K562 (cell line): Measurements from ENCODE around the gene MPC1. TPM values are rescaled to one million over a fixed set of nuclear protein-coding genes. Genes with fewer than 3 reads are reported as not detected.

Experiments
- CCNT2 ChIP-seq: IDR thresholded peaks from 2 replicates; pipeline ENCODE4 v1.6.1; 2011; ENCODE audit warnings: borderline replicate concordance, low read depth, mild to moderate bottlenecking, moderate library complexity, mixed read lengths, low read length; ENCODE audit not compliant: insufficient read length; ENCODE audit errors: extremely low read depth
- DPF2 ChIP-seq: fragments of 450-650 bp; IDR thresholded peaks from 2 replicates; pipeline ENCODE4 v1.6.1; 2016
- FOXK2 ChIP-seq, 2 experiments: fragments of 450-650 bp; IDR thresholded peaks in 1 of 2; conservative IDR thresholded peaks in 1 of 2; 2 replicates each; pipeline ENCODE4 v1.6.1; 2016; ENCODE audit warnings: low read depth in 2 of 2, mild to moderate bottlenecking in 1 of 2
- HMG20B ChIP-seq: fragments of 250-450 bp; sonication (Bioruptor Pico); IDR thresholded peaks from 2 replicates; pipeline ENCODE4 v1.5.0; 2021; ENCODE audit warnings: mild to moderate bottlenecking
- KDM5B ChIP-seq: fragments of 200-600 bp; sonication (generic); IDR thresholded peaks from 2 replicates; pipeline ENCODE4 v1.6.1; 2012; ENCODE audit warnings: low read depth, mild to moderate bottlenecking, moderate library complexity, low read length, control low read depth, inconsistent platforms; ENCODE audit not compliant: insufficient replicate concordance
- LEF1 ChIP-seq: fragments of 450-650 bp; IDR thresholded peaks from 2 replicates; pipeline ENCODE4 v1.6.1; 2016; ENCODE audit warnings: mild to moderate bottlenecking
- MAFG ChIP-seq: fragments of 450-650 bp; conservative IDR thresholded peaks from 2 replicates; pipeline ENCODE4 v1.6.1; 2016; ENCODE audit warnings: missing genetic modification characterization, missing compliant biosample characterization
- MTA2 ChIP-seq: fragments of 450-650 bp; IDR thresholded peaks from 2 replicates; pipeline ENCODE4 v1.6.1; 2016; ENCODE audit warnings: low read depth
- NR2C2 ChIP-seq, 2 experiments: fragments of 200-800 bp in 1 of 2; sonication (Bioruptor generic) in 1 of 2; sonication (generic) in 1 of 2; formaldehyde crosslinking in 1 of 2; IDR thresholded peaks; 2 replicates each; pipeline versions ENCODE4 v1.6.1 to v1.8.0; 2016 to 2022; ENCODE audit warnings: mild to moderate bottlenecking in 1 of 2, missing compliant biosample characterization in 1 of 2, missing genetic modification characterization in 1 of 2, missing genetic modification reagents in 1 of 2
- NR4A1 ChIP-seq, 2 experiments: fragments of 250-450 bp in 1 of 2; fragments of 450-650 bp in 1 of 2; sonication (Bioruptor Pico) in 1 of 2; IDR thresholded peaks; 2 replicates each; pipeline versions ENCODE4 v1.4.0 to v1.6.1; 2016 to 2020; ENCODE audit warnings: mild to moderate bottlenecking in 2 of 2, missing compliant biosample characterization in 1 of 2, missing genetic modification characterization in 1 of 2, moderate library complexity in 1 of 2
- SETDB1 ChIP-seq: IDR thresholded peaks from one replicate; pipeline ENCODE4 v1.6.1; 2012; ENCODE audit warnings: low read length, control low read depth, inconsistent platforms
- ZNF766 ChIP-seq: fragments of 200-800 bp; sonication (Bioruptor generic); conservative IDR thresholded peaks from 2 replicates; pipeline ENCODE4 v1.6.1; 2016; ENCODE audit warnings: missing genetic modification characterization, missing compliant biosample characterization
- ZNF778 ChIP-seq: fragments of 450-650 bp; formaldehyde crosslinking; IDR thresholded peaks from 2 replicates; pipeline ENCODE4 v1.4.0; 2020; ENCODE audit warnings: mild to moderate bottlenecking, moderate library complexity
- ZSCAN32 ChIP-seq: fragments of 450-650 bp; formaldehyde crosslinking; IDR thresholded peaks from 2 replicates; pipeline ENCODE4 v1.4.0; 2020; ENCODE audit warnings: mild to moderate bottlenecking, moderate library complexity
- polyA plus RNA-seq, 8 experiments: library from polyadenylated mRNA; depleted of rRNA in 4 of 8; stranded (reverse) in 5 of 8; unstranded in 3 of 8; fragments of >200 nt; fragmentation: Nextera tagmentation in 2 of 8; fragmentation: Illumina TruSeq in 1 of 8; extraction: Ambion mirVana in 2 of 8; extraction: Trizol in 1 of 8; gene quantifications; 2 replicates each; pipeline versions ENCODE4 v1.2.1 to v1.2.3, GENCODE V29; 2011 to 2014; ENCODE audit warnings: inconsistent platforms in 1 of 8, missing spikeins in 1 of 8
- total RNA-seq, 7 experiments: library from RNA; depleted of rRNA in 6 of 7; stranded (reverse); fragments of >200 nt in 6 of 7; fragmentation: Illumina TruSeq in 2 of 7; extraction: Trizol in 2 of 7; gene quantifications; 2 replicates each; pipeline versions ENCODE4 v1.2.1 to v1.2.3, GENCODE V29; 2011 to 2021; ENCODE audit warnings: low replicate concordance in 1 of 7
- TF ChIP-seq, protein P1 (sequence below): sonication (generic); formaldehyde crosslinking; IDR thresholded peaks from 2 replicates; pipeline ENCODE4 v1.4.0; 2020; ENCODE audit warnings: mild to moderate bottlenecking, missing genetic modification reagents
- TF ChIP-seq, protein P2 (sequence below), 2 experiments: fragments of 450-650 bp in 1 of 2; sonication (generic) in 1 of 2; formaldehyde crosslinking in 1 of 2; IDR thresholded peaks in 1 of 2; conservative IDR thresholded peaks in 1 of 2; 2 replicates each; pipeline versions ENCODE4 v1.6.1 to v1.8.1; 2016 to 2023; ENCODE audit warnings: mild to moderate bottlenecking in 2 of 2, moderate library complexity in 2 of 2, inconsistent platforms in 1 of 2, missing genetic modification reagents in 1 of 2
- TF ChIP-seq, protein P3 (sequence below): fragments of 450-650 bp; IDR thresholded peaks from one replicate; pipeline ENCODE4 v1.6.1; 2018; ENCODE audit warnings: mild to moderate bottlenecking, moderate library complexity; ENCODE audit not compliant: partially characterized antibody
- TF ChIP-seq, protein P4 (sequence below): sonication (generic); formaldehyde crosslinking; IDR thresholded peaks from 2 replicates; pipeline ENCODE4 v1.8.1; 2022; ENCODE audit warnings: missing genetic modification reagents

The MPC1 gene
- total and polyA plus RNA-seq, 9 of the 15 experiments (the other 6 are each of a cell fraction or from before 2014, with no cell fraction given): 78.6 to 185 (median 138) TPM

DNA sequence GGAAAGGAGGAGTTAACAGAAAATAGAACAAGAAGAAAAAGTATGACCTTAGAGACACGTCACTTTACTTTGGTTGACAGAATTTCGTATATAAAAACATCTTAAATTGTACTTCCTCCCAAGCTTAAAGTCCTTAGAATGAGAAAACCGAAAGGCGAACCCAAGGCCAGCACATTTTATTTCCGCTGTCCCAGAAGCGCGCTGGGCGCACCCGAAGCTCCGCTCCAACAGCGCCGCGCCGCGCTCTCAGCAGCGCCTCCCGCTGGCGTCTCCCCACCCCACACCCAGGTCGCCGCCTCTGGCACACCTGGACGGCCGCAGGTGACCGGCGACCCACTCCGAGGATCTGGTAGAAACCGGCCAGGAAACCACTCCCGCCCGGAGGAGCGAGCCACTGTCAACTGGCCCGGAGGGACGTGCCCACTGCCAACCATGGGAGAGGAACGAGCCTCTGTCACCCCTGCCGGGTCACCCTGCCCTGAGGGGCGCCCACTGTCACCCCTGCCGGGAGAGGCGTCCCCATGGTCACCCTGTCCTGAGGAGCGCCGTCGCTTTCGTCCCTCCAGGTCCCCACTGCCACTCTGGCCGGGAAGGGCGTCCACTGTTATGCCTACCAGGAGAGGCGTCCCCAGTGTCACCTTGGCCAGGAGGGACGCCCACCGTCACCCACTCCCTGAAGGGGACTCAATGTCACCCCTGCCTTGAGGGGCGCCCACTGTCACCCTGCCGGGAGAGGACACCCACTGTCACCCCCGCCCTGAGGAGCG lies 824 bp downstream of the MPC1 start (continued):
- no peak for TF ChIP-seq LEF1
- no peak; the same call in 1 of the 2 replicates for TF ChIP-seq ZSCAN32 (CRISPR knock-in tag)
- TF ChIP-seq, protein P1, sequence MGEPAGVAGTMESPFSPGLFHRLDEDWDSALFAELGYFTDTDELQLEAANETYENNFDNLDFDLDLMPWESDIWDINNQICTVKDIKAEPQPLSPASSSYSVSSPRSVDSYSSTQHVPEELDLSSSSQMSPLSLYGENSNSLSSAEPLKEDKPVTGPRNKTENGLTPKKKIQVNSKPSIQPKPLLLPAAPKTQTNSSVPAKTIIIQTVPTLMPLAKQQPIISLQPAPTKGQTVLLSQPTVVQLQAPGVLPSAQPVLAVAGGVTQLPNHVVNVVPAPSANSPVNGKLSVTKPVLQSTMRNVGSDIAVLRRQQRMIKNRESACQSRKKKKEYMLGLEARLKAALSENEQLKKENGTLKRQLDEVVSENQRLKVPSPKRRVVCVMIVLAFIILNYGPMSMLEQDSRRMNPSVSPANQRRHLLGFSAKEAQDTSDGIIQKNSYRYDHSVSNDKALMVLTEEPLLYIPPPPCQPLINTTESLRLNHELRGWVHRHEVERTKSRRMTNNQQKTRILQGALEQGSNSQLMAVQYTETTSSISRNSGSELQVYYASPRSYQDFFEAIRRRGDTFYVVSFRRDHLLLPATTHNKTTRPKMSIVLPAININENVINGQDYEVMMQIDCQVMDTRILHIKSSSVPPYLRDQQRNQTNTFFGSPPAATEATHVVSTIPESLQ (CRISPR knock-in tag): no peak
- TF ChIP-seq NR2C2 (CRISPR knock-in tag; IDR thresholded peaks at IDR 0.05): no peak
- TF ChIP-seq NR2C2 (tag; IDR thresholded peaks at IDR 0.05): no peak; the same call in 1 of the 2 replicates
- no peak for TF ChIP-seq FOXK2 (conservative IDR thresholded peaks at IDR 0.05 in 1 of 2, IDR thresholded peaks at IDR 0.05 in 1 of 2; ENCODE audit: low read depth in 2 of 2)
- TF ChIP-seq, protein P2, sequence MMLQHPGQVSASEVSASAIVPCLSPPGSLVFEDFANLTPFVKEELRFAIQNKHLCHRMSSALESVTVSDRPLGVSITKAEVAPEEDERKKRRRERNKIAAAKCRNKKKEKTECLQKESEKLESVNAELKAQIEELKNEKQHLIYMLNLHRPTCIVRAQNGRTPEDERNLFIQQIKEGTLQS (IDR thresholded peaks at IDR 0.05): no peak
- TF ChIP-seq, protein P2 (CRISPR knock-in tag; conservative IDR thresholded peaks at IDR 0.05): 0 out of 2 replicates have a peak, but pooled peaks have one; percentile 16
- TF ChIP-seq NR4A1 (CRISPR knock-in tag; IDR thresholded peaks at IDR 0.05): no peak
- TF ChIP-seq NR4A1 (tag; IDR thresholded peaks at IDR 0.05): no peak
- no peak for TF ChIP-seq KDM5B
- 0 out of 2 replicates have a peak, but pooled peaks have one; percentile 42 for TF ChIP-seq ZNF766 (CRISPR knock-in tag)
- no peak for TF ChIP-seq MAFG
- peak; percentile 69 for TF ChIP-seq CCNT2
- TF ChIP-seq HMG20B (CRISPR knock-in tag): no peak
- no peak for TF ChIP-seq SETDB1
- TF ChIP-seq MTA2: no peak
- TF ChIP-seq, protein P3, sequence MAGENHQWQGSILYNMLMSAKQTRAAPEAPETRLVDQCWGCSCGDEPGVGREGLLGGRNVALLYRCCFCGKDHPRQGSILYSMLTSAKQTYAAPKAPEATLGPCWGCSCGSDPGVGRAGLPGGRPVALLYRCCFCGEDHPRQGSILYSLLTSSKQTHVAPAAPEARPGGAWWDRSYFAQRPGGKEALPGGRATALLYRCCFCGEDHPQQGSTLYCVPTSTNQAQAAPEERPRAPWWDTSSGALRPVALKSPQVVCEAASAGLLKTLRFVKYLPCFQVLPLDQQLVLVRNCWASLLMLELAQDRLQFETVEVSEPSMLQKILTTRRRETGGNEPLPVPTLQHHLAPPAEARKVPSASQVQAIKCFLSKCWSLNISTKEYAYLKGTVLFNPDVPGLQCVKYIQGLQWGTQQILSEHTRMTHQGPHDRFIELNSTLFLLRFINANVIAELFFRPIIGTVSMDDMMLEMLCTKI: no peak
- TF ChIP-seq ZNF778 (CRISPR knock-in tag): no peak
- TF ChIP-seq, protein P4, sequence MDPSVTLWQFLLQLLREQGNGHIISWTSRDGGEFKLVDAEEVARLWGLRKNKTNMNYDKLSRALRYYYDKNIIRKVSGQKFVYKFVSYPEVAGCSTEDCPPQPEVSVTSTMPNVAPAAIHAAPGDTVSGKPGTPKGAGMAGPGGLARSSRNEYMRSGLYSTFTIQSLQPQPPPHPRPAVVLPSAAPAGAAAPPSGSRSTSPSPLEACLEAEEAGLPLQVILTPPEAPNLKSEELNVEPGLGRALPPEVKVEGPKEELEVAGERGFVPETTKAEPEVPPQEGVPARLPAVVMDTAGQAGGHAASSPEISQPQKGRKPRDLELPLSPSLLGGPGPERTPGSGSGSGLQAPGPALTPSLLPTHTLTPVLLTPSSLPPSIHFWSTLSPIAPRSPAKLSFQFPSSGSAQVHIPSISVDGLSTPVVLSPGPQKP (CRISPR knock-in tag): no peak
- no peak for TF ChIP-seq DPF2
